Calu3 (cell line): ENCODE measurements around the gene HDAC4. TPM values are rescaled to one million over a fixed set of nuclear protein-coding genes. Genes with fewer than 3 reads are reported as not detected.

Source experiments
- BruUV-seq: library from RNA; stranded (reverse); fragments of 400-500 nt; replicated peaks from 2 replicates; lab custom pipeline; 2021; lab: Mats Ljungman, UMichigan
- CTCF ChIA-PET: fragments of 300-600 bp; sonication (Branson Sonifier 250); formaldehyde crosslinking; loops from one replicate; lab custom pipeline; 2022; ENCODE audit warnings: antibody characterized with exemption; lab: Charles Lee
- DNase-seq: peaks from one replicate; pipeline ENCODE4 v3.0.0; 2022
- H3K27ac Mint-ChIP-seq: one replicate; pipeline ENCODE4 v1.8.0; 2022; ENCODE audit warnings: mixed read lengths; ENCODE audit not compliant: unreplicated experiment
- H3K27me3 Mint-ChIP-seq: one replicate; pipeline ENCODE4 v1.8.0; 2022; ENCODE audit warnings: mixed read lengths; ENCODE audit not compliant: unreplicated experiment
- H3K36me3 Mint-ChIP-seq: one replicate; pipeline ENCODE4 v1.8.0; 2022; ENCODE audit warnings: mild to moderate bottlenecking, moderate library complexity, mixed read lengths; ENCODE audit not compliant: insufficient read depth, unreplicated experiment
- H3K4me1 Mint-ChIP-seq: one replicate; pipeline ENCODE4 v1.8.0; 2022; ENCODE audit warnings: mild to moderate bottlenecking, low read depth, mixed read lengths; ENCODE audit not compliant: unreplicated experiment
- H3K4me3 Mint-ChIP-seq: one replicate; pipeline ENCODE4 v1.8.0; 2022; ENCODE audit warnings: mild to moderate bottlenecking, low read depth, moderate library complexity, mixed read lengths; ENCODE audit not compliant: unreplicated experiment
- H3K9me3 Mint-ChIP-seq: one replicate; pipeline ENCODE4 v1.8.0; 2022; ENCODE audit warnings: low read depth, mixed read lengths; ENCODE audit not compliant: unreplicated experiment
- intact Hi-C: fragments of 100-400 bp; cut with micrococcal nuclease; formaldehyde crosslinking; loops from one replicate; pipeline ENCODE4 v1.10.0; 2022; ENCODE audit not compliant: unreplicated experiment
- total RNA-seq: library from RNA; stranded (reverse); gene quantifications from 2 replicates; pipeline ENCODE4 v1.2.3, GENCODE V29; 2022
- TF ChIP-seq, protein P1 (sequence below): fragments of 200-600 bp; IDR thresholded peaks from one replicate; pipeline ENCODE4 v1.8.0; 2022; ENCODE audit warnings: antibody characterized with exemption; ENCODE audit not compliant: unreplicated experiment

HDAC4 gene
- total RNA-seq, 1 experiment from 2014 or later = 39.6 TPM

DNA sequence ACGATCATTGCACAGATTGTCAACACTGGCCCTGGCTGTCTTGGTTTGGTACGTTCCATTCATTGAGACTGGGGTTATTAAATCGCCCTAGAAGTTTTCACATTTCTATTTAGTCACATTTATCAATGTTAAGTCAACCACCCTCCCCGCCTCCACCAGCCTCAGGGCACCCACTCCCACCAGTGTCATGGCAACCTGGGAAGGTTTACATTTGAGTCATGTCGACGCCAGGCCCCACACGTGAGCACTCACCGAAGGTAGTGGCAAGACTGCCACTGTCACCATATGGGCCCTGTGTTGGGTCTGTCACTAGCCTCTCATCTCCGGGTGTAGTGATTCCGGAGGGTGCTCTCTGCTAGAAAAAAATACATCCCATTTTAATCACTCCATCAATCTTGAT is 358.8 kb downstream of the HDAC4 start:
- no TSS peak for BruUV-seq
- intact Hi-C loops = no loop called here

DNA sequence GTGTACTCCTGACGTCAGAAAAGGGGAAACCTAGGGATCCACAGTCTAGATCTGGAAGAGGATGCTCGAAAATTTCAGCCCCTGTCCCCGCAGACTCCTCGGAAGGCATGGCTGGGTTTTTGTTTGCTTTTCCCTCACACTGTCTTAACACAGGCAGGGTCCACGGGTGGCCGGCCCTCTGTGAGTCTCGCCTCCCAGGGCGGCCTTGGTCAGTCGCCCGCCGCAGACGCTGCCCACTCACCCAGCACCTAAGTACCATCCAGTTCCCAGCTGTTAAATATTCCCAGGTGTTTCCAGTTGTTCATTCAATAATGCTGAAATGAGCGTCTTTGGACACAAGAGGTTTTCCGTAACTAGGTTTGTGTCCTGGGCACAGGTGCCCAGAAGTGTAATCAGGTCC is 359.8 kb downstream of the HDAC4 start:
- BruUV-seq = no TSS peak
- peaks cover 43% of the 10 kb centered on the region for H3K27me3 Mint-ChIP-seq
- no peak for DNase-seq
- no peak overlapping the region for H3K27ac Mint-ChIP-seq
- H3K4me3 Mint-ChIP-seq = no peak overlapping the region
- CTCF ChIA-PET = no interaction called here
- intact Hi-C loops = no loop called here
- H3K9me3 Mint-ChIP-seq = no peaks in the 10 kb centered on the region
- no peaks in the 10 kb centered on the region for H3K4me1 Mint-ChIP-seq
- TF ChIP-seq, protein P1, sequence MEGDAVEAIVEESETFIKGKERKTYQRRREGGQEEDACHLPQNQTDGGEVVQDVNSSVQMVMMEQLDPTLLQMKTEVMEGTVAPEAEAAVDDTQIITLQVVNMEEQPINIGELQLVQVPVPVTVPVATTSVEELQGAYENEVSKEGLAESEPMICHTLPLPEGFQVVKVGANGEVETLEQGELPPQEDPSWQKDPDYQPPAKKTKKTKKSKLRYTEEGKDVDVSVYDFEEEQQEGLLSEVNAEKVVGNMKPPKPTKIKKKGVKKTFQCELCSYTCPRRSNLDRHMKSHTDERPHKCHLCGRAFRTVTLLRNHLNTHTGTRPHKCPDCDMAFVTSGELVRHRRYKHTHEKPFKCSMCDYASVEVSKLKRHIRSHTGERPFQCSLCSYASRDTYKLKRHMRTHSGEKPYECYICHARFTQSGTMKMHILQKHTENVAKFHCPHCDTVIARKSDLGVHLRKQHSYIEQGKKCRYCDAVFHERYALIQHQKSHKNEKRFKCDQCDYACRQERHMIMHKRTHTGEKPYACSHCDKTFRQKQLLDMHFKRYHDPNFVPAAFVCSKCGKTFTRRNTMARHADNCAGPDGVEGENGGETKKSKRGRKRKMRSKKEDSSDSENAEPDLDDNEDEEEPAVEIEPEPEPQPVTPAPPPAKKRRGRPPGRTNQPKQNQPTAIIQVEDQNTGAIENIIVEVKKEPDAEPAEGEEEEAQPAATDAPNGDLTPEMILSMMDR = no peak
- H3K36me3 Mint-ChIP-seq = peaks cover 3% of the 10 kb centered on the region

More for the DNA sequence above, 358.8 kb downstream of the HDAC4 start:
- no peak overlapping the region for H3K4me3 Mint-ChIP-seq
- CTCF ChIA-PET = no interaction called here
- no peak for DNase-seq
- H3K9me3 Mint-ChIP-seq = no peaks in the 10 kb centered on the region
- no peak overlapping the region for H3K27ac Mint-ChIP-seq
- H3K4me1 Mint-ChIP-seq = no peaks in the 10 kb centered on the region
- peaks cover 38% of the 10 kb centered on the region for H3K27me3 Mint-ChIP-seq
- TF ChIP-seq, protein P1 = no peak
- H3K36me3 Mint-ChIP-seq = peaks cover 3% of the 10 kb centered on the region

DNA sequence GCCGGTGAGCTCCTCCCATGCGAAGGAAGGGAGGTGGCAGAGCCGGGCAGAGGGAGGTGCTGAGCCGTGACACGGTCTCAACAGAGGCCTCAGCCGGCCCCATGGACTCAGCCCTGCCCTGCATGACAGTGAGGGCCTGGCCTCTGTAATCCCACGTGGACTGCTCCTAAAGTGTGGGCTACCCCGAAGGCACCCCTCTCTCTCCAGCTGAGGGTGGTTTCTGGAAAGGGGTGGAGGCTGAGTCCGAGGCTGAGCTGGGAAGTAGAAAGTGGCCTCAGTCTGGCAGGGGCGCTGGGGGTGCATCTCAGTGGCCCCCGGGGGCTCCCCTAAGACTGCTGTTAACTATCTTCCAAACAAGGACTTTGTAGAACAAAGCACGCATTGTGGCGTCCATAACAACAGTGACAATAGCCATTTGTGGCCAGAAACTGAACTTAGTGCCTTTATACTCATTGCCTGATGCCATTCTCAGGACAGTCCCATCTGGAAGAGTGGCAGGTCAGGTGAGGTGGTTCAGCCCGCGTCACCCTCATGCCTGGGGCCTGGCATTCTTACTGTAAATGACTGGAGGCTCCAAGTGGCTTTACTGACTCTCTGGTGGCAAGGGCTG is 360.6 kb downstream of the HDAC4 start:
- Mint-ChIP-seq H3K27me3 (peaks cover 43% of the 10 kb centered on the region), H3K4me1 (no peaks in the 10 kb centered on the region), H3K9me3 (no peaks in the 10 kb centered on the region), H3K27ac (no peak overlapping the region), H3K4me3 (no peak overlapping the region), H3K36me3 (peaks cover 3% of the 10 kb centered on the region)
- no peak for DNase-seq
- intact Hi-C loops = no loop called here
- no TSS peak for BruUV-seq
- TF ChIP-seq, protein P1 = no peak
- CTCF ChIA-PET = no interaction called here

DNA sequence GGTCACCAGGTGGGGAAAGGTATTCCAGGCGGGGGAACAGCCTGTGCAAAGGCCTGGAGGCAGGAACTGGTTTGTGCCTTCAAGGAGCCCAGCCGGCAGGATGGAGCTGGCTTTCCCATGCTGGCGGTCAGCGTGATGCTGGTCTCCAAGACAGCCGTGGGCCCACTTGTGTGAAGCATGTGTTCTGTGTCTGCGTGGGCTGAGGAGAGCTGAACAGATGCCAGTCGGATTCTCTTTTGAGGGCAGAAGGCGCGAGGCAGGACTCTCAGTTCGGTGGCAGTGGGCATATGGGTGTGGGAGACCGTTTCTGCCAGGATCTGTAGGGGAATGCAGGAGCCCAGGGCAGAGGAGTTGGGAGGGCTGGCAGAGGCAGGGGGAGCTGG is 361.4 kb downstream of the HDAC4 start:
- CTCF ChIA-PET = no interaction called here
- H3K9me3 Mint-ChIP-seq = no peaks in the 10 kb centered on the region
- TF ChIP-seq, protein P1 = no peak
- H3K27me3 Mint-ChIP-seq = peaks cover 50% of the 10 kb centered on the region
- no peak overlapping the region for H3K27ac Mint-ChIP-seq
- H3K36me3 Mint-ChIP-seq = peaks cover 3% of the 10 kb centered on the region
- no TSS peak for BruUV-seq
- H3K4me3 Mint-ChIP-seq = no peak overlapping the region
- DNase-seq = no peak
- H3K4me1 Mint-ChIP-seq = no peaks in the 10 kb centered on the region
- intact Hi-C loops = loop anchor here (10.0 kb wide), 1 partner anchor 845 kb away; no protein-coding TSS in a partner anchor
